Activated T-helper 1 cell treated with Interleukin-2 at 50 U/mL for 16 hours (primary cell): ENCODE results near the gene CENPQ.

Source experiments
- DNase-seq: peaks from one replicate; pipeline ENCODE4 v3.0.0-alpha.2; 2020; ENCODE audit warnings: low read depth

CENPQ gene

DNA sequence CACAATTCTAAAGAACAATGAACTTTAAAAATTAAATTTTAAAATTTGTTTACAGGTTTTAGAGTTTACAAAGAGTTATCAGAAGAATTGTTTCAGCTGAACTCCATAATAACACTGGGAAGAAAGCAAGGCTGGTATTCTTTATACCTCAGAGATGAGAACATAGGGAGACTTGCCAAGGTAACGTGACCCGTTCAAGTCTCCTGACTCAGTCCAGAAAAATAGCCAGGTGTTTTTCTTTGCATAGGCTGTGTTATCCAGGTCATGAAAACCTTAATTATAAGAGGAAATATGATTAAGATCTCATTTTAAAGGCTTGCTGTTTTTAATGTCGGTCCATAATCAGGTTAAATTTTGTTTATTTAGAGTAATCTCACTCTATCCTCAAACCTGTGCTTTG, 78.8 kb downstream of the CENPQ start:
- DNase-seq, result no peak
